ENCODE data around the gene TSNAX.

Gene TSNAX

GRCh38 chr1:231603598-231604275, 75.3 kb downstream of the TSNAX start:
- no peak for DNase-seq

- no peak for DNase-seq
Observed at GRCh38 chr1:231604276-231604621, 75.8 kb downstream of the TSNAX start.

GRCh38 chr1:231605149-231606100, 77.0 kb downstream of the TSNAX start:
- no peak for DNase-seq

GRCh38 chr1:231606712-231607111, 78.2 kb downstream of the TSNAX start:
- DNase-seq: no peak

- no peak for DNase-seq
Observed at GRCh38 chr1:231610388-231610787, 81.9 kb downstream of the TSNAX start.

- no peak for DNase-seq
Observed at GRCh38 chr1:231611111-231611510, 82.6 kb downstream of the TSNAX start.

GRCh38 chr1:231611851-231612250, 83.4 kb downstream of the TSNAX start:
- no peak for DNase-seq

- no peak for DNase-seq
Observed at GRCh38 chr1:231612393-231613089, 84.1 kb downstream of the TSNAX start.

GRCh38 chr1:231613419-231614349, 85.2 kb downstream of the TSNAX start:
- no peak for DNase-seq
